HG03025 (cell line): ENCODE data around the gene MRPL54.
"Not testable (repeated sequence)": the region's sequence is repeated elsewhere in the genome, so short reads cannot be mapped to it uniquely, and the experiment has no call there.

Experiments used
- ATAC-seq: cut with Tn5 transposase; IDR thresholded peaks from one replicate; pipeline ENCODE4 v1.9.1; 2021; ENCODE audit warnings: mild to moderate bottlenecking, moderate library complexity; ENCODE audit not compliant: unreplicated experiment, low FRiP score

Gene MRPL54

GRCh38 chr19:3807131-3807480, 44.6 kb downstream of the MRPL54 start:
- no peak for ATAC-seq

- ATAC-seq = no peak
Measured at GRCh38 chr19:3807574-3808354, 45.3 kb downstream of the MRPL54 start.

- ATAC-seq = no peak
Measured at GRCh38 chr19:3808420-3809143, 46.1 kb downstream of the MRPL54 start.

DNA sequence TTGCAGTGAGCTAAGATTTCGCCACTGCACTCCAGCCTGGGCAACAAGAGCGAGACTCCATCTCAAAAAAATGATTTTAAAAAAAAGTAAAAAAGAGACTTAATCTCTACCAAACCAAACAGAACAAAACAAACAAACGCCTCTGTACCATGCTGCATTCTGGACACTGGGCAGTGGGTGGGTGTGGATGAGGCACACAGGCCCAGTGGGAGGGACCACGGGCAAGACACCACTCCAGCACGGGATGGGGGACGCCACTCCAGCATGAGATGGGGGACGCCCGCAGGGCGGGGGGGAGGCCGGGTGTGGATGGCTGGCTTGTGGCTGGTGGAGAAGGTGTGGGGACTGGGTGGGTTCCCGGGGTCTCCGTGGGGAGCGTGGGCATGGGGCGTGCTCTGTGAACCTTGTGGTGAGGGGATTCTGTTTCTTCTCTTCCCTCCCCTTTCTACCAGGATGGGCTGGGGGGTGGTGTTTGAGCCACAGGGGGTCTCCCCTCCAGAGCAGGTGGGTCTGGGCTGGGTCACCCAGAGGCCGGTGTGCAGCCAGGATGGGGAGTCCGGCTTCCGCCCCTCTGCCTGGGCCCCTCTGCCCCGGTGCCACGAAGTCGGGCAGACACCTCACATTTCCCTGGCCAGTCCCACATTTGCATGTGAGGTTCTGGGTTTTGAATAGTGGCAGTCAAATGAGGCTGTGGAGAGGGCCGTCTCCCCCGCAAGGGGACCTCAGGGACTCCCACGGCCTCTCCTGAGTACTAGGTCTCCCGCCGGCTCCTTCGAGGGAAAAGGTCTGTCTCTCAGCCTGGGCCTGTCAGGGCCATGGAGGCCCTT, 47.6 kb downstream of the MRPL54 start:
- ATAC-seq = no peak

DNA sequence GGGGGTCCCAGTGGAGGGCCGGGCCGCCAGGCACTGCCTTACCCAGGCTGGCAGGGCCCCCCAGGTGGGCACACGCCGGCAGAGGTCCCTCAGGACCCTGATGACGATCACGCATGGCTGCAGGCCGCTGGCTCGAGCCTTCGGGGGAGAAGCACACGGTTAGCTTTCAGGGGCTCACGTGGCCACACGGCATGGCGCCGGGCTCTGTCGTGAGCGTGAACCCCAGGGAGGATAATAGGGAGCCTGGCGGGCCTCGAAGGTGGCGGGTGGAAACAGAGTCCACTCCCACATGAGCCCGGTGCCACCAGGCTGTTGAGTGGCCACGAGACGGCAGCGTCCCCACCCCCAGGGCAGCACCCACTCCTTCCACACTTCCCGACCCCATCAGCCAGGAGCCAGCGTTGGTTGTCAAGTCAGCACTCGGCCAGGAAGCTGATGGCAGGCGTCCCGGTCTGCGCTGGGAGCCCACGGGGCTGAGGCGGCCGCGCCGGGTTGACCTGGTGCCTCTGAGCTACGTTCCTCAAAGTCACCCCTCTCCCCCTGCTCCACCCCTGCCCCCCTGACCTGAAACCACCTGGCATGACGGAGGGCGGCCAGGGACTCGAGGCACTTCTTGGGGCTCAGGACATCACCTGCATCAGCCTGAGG, 48.4 kb downstream of the MRPL54 start:
- ATAC-seq = no peak

- no peak for ATAC-seq
Measured at GRCh38 chr19:3813473-3814392, 51.3 kb downstream of the MRPL54 start.

GRCh38 chr19:3814648-3815047, 52.2 kb downstream of the MRPL54 start:
- no peak for ATAC-seq

GRCh38 chr19:3816148-3816547, 53.7 kb downstream of the MRPL54 start:
- ATAC-seq = not testable (repeated sequence)

DNA sequence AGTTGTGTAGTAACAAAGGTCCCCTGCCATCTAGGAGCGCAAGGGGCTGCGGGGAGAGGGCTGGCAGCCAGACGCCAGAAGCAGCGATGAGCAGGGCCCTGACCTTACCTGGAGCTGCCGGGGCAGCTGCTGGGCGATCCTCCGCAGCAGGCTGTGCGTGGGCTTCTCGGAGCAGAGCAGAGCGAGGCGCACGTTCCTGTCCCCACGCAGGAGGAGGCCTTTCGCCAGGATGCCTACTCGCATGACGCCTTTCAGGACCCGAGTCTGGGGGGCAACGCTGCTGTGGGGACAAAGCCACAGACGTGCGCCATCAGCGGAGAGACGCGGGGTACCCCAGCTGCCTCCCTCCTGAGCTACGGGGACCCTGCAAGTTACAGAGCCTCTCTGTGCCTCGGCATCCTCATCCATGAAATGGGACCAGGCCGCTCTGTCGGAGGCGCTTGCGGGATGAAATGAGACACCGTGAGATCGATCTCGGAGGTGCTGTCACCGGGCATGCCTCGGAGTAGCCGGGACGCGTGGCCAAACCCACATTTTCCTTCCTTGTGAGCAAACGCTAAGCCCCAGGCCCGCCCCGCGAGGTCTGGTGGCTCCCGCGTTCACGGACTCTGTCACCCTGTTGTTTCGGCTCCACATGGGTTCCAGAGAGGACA, 54.2 kb downstream of the MRPL54 start:
- ATAC-seq = no peak
